A673 (cell line): ENCODE measurements around the gene PPP1R12C. TPM values are rescaled to one million over a fixed set of nuclear protein-coding genes. Genes with fewer than 3 reads are reported as not detected.
"Not testable (repeated sequence)": the region's sequence is repeated elsewhere in the genome, so short reads cannot be mapped to it uniquely, and the experiment has no call there.

ENCODE experiments used
- BruUV-seq: library from RNA; stranded (reverse); fragments of 400-500 nt; replicated peaks from 2 replicates; lab custom pipeline; 2021; lab: Mats Ljungman, UMichigan
- CTCF ChIA-PET: fragments of 300-600 bp; sonication (Branson Sonifier 250); formaldehyde crosslinking; loops from one replicate; lab custom pipeline; 2022; ENCODE audit warnings: antibody characterized with exemption; lab: Charles Lee
- POLR2A ChIA-PET: fragments of 300-600 bp; sonication (Branson Sonifier 250); formaldehyde crosslinking; loops from one replicate; lab custom pipeline; 2022; ENCODE audit warnings: antibody characterized with exemption; ENCODE audit not compliant: low non-redundant PET; lab: Charles Lee
- DNase-seq: peaks from one replicate; pipeline ENCODE4 v3.0.0-alpha.2; 2015; ENCODE audit warnings: low spot score
- H3K27ac ChIP-seq: fragments of 200-600 bp; sonication (generic); 2 replicates; pipeline ENCODE4 v1.5.1; 2016; ENCODE audit warnings: mixed run types, low read depth, mild to moderate bottlenecking, mixed read lengths, antibody characterized with exemption, low read length; ENCODE audit not compliant: poor library complexity, severe bottlenecking
- H3K27me3 ChIP-seq: fragments of 200-600 bp; sonication (generic); replicated peaks from 2 replicates; pipeline ENCODE4 v1.6.1; 2017; ENCODE audit warnings: mixed run types, low read depth, mild to moderate bottlenecking, mixed read lengths, antibody characterized with exemption, low read length; ENCODE audit not compliant: insufficient read depth, poor library complexity
- H3K36me3 ChIP-seq: fragments of 200-600 bp; sonication (generic); 2 replicates; pipeline ENCODE4 v1.6.1; 2016; ENCODE audit warnings: mixed run types, mild to moderate bottlenecking, mixed read lengths, antibody characterized with exemption, low read length; ENCODE audit not compliant: insufficient read depth, poor library complexity, severe bottlenecking
- H3K4me1 ChIP-seq: fragments of 200-600 bp; sonication (generic); 2 replicates; pipeline ENCODE4 v1.6.1; 2017; ENCODE audit warnings: mixed run types, mild to moderate bottlenecking, mixed read lengths, antibody characterized with exemption, low read length; ENCODE audit not compliant: insufficient read depth, poor library complexity, severe bottlenecking
- H3K4me3 ChIP-seq: fragments of 200-600 bp; sonication (generic); 2 replicates; pipeline ENCODE4 v1.5.1; 2016; ENCODE audit warnings: low read depth, mixed run types, mild to moderate bottlenecking, mixed read lengths, low read length; ENCODE audit not compliant: poor library complexity, severe bottlenecking
- H3K9me3 ChIP-seq: fragments of 200-600 bp; sonication (generic); 2 replicates; pipeline ENCODE4 v1.6.1; 2016; ENCODE audit warnings: mixed run types, low read depth, mild to moderate bottlenecking, mixed read lengths, antibody characterized with exemption, low read length; ENCODE audit not compliant: poor library complexity, severe bottlenecking
- EZH2 ChIP-seq: fragments of 200-600 bp; sonication (generic); IDR thresholded peaks from 2 replicates; pipeline ENCODE4 v1.6.1; 2017; ENCODE audit warnings: borderline replicate concordance, low read depth, mild to moderate bottlenecking, mixed read lengths, antibody characterized with exemption, low read length; ENCODE audit not compliant: poor library complexity, severe bottlenecking
- intact Hi-C: fragments of 100-400 bp; cut with micrococcal nuclease; formaldehyde crosslinking; loops from one replicate; pipeline ENCODE4 v1.10.0; 2022; ENCODE audit not compliant: unreplicated experiment
- total RNA-seq: library from RNA; stranded (reverse); gene quantifications from 2 replicates; pipeline ENCODE4 v1.2.3, GENCODE V29; 2021
- TF ChIP-seq, protein P1 (sequence below): fragments of 300-800, 200-600 bp; sonication (generic); conservative IDR thresholded peaks from 2 replicates; pipeline ENCODE4 v1.5.1; 2017; ENCODE audit warnings: low read depth, mild to moderate bottlenecking, antibody characterized with exemption, low read length, moderate library complexity, mixed read lengths

Gene PPP1R12C
- total RNA-seq, 1 experiment from 2014 or later = 94.6 TPM

- no peak within 1 kb of the TSS for H3K27ac ChIP-seq
- no peaks in the 10 kb centered on the region for H3K36me3 ChIP-seq
- intact Hi-C loops = no loop called here
- peaks cover 19% of the 10 kb centered on the region for H3K4me1 ChIP-seq
- ChIA-PET CTCF (no interaction called here), POLR2A (interaction anchor here (0.7 kb wide), 1 partner anchor 10 kb away, joined by 4 read pairs; no protein-coding TSS in a partner anchor)
- H3K9me3 ChIP-seq = no peaks in the 10 kb centered on the region
- TF ChIP-seq EZH2 = no peak
- TF ChIP-seq, protein P1, sequence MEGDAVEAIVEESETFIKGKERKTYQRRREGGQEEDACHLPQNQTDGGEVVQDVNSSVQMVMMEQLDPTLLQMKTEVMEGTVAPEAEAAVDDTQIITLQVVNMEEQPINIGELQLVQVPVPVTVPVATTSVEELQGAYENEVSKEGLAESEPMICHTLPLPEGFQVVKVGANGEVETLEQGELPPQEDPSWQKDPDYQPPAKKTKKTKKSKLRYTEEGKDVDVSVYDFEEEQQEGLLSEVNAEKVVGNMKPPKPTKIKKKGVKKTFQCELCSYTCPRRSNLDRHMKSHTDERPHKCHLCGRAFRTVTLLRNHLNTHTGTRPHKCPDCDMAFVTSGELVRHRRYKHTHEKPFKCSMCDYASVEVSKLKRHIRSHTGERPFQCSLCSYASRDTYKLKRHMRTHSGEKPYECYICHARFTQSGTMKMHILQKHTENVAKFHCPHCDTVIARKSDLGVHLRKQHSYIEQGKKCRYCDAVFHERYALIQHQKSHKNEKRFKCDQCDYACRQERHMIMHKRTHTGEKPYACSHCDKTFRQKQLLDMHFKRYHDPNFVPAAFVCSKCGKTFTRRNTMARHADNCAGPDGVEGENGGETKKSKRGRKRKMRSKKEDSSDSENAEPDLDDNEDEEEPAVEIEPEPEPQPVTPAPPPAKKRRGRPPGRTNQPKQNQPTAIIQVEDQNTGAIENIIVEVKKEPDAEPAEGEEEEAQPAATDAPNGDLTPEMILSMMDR = no peak
- H3K27me3 ChIP-seq = peaks cover 10% of the 10 kb centered on the region
- BruUV-seq = no TSS peak
- H3K4me3 ChIP-seq = peak within 1 kb of the TSS; percentile 61
- no peak for DNase-seq
Observed at GRCh38 chr19:55157064-55157908, 39.8 kb upstream of the PPP1R12C start, which contains the start of gene TNNI3. Gene TNNI3, minus strand, starts transcription at chr19:55157732. Its CDS starts 143 bp downstream, at chr19:55157589.

- ChIA-PET CTCF (interaction anchor here (0.6 to 1.2 kb wide), 3 partner anchors 9 to 198 kb away, joined by 4 to 11 read pairs (median 10); partner anchors contain the start of gene COX6B2), POLR2A (no interaction called here)
- Histone ChIP-seq H3K36me3 (no peaks in the 10 kb centered on the region), H3K4me3 (peak overlapping the region; percentile 61), H3K27me3 (peaks cover 3% of the 10 kb centered on the region), H3K9me3 (no peaks in the 10 kb centered on the region), H3K27ac (peak overlapping the region; percentile 35), H3K4me1 (peaks cover 25% of the 10 kb centered on the region)
- peak; percentile 94 for DNase-seq
- intact Hi-C loops = no loop called here
- TF ChIP-seq, protein P1 = no peak
- TF ChIP-seq EZH2 = no peak
- no TSS peak for BruUV-seq
Observed at GRCh38 chr19:55156202-55157063, 39.0 kb upstream of the PPP1R12C start.

GRCh38 chr19:55155784-55156183 lies 38.3 kb upstream of the PPP1R12C start:
- CTCF ChIA-PET = interaction anchor here (1.2 kb wide), 1 partner anchor 10 kb away, joined by 4 read pairs; no protein-coding TSS in a partner anchor
- intact Hi-C loops, H3K27me3 ChIP-seq, DNase-seq, BruUV-seq, POLR2A ChIA-PET, H3K9me3 ChIP-seq, H3K36me3 ChIP-seq: not testable (repeated sequence)
- Histone ChIP-seq H3K4me1 (peaks cover 28% of the 10 kb centered on the region), H3K4me3 (peak overlapping the region; percentile 61), H3K27ac (peak overlapping the region; percentile 35)
